ENCODE measurements around the gene MEA1.

DNA sequence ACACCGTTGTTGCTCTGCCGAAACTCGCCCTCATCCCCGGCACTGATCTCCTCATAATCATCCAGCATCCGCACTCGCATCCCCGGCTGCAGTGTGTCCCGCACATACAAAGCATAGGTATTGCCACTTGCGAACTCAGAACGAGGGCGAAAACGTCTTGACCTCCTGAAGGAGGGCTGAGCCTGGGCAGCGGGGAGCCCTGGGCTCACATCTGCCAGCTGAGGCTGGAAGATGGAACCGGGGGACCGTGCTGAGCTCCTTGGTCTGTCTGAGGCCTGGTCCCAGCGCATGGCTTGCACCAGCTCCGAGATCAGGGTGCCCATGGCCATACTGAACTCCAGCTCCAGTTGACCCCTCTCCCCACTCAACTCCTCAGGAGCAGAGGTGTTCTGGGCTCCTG, 37.2 kb upstream of the MEA1 start:
- no peak for TF ChIP-seq POU2F2 (IDR thresholded peaks at IDR 0.05; ENCODE audit: low read depth, low read length)
- TF ChIP-seq POLR2AphosphoS5 (IDR thresholded peaks at IDR 0.05; ENCODE audit: low read depth, low read length), result no peak
- no peak for TF ChIP-seq POLR2A (IDR thresholded peaks at IDR 0.05; ENCODE audit: low read depth, low read length)
